GM18520 (cell line): Measurements from ENCODE around the gene PHC1.

ENCODE experiments used
- ATAC-seq: cut with Tn5 transposase; IDR thresholded peaks from one replicate; pipeline ENCODE4 v1.9.1; 2021; ENCODE audit not compliant: unreplicated experiment

PHC1 gene

GRCh38 chr12:8949342-8950220 is 35.3 kb downstream of the PHC1 start, which contains the start of gene M6PR:
M6PR (minus strand) TSS chr12:8949645; CDS start chr12:8946404, 3,241 bp downstream.
- peak; percentile 66 for ATAC-seq

GRCh38 chr12:8950221-8950527 is 35.9 kb downstream of the PHC1 start:
- no peak for ATAC-seq

GRCh38 chr12:8950702-8951478 is 36.6 kb downstream of the PHC1 start:
- no peak for ATAC-seq

DNA sequence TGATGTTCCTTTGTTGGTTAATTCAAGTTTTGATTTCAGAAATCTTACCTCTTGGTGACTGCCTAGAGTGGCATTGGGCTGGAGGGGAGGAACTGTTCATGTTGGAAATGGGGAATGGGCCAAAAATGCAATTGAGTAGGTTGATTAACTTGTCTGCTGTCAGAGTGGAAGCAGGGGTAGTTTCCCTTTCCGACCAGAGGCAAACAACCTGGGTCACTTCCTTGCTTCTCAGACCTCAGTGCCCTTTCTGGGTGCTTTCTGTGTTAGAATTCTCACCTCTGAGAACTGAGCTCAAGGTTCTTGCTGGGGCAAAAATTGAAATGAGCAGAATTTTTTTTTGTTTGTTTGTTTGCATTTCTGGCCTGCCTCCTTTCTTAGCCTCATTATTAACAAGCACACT is 37.4 kb downstream of the PHC1 start:
- ATAC-seq: no peak

DNA sequence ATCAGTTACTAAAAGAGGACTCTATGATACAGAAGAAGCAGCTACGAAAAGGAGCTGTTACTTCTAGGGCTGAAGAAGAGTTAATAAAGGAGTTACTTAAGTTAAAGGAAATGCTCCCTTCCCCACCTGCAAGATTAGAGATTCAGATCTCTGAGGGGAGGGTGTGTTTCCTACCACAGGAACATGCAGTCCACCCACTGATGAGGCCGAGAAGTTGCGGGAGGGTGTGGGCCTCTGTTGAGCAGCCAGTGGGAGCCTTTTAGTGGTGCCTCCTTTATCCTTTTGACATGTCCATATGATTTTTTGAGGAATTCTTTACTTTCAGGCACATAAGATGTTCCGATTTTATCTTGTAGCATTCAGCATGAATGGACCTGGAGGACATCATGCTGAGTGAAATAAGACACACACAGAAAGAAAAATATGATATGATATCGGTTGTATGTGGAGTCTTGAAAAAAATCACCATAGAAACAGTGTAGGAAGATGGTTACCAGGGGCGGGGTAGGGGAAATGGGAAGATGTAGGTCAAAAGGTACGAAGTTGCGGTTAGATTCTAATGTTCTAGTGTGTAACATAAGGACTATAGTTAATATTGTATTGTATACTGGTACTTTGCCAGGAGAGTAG is 39.6 kb downstream of the PHC1 start:
- ATAC-seq: no peak

DNA sequence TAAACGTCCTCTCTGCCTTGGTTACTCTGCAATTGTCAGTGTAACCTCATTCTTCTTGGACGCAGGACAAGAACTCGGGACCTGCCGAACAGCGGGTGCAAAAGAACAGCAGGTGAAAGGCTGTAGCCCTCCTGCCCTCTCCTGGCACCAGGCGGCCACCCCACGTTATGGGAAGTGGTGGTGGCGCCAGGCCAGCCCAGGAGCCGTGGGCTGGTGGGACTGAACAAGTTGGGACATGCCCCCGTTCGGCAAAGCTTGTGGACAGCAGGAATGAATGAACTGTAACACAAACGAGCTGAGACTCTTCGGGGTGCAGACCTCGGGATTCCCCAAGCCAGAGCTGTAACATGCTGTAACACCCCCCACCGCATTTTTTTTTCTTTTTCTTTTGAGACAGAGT is 41.8 kb downstream of the PHC1 start:
- ATAC-seq: no peak

DNA sequence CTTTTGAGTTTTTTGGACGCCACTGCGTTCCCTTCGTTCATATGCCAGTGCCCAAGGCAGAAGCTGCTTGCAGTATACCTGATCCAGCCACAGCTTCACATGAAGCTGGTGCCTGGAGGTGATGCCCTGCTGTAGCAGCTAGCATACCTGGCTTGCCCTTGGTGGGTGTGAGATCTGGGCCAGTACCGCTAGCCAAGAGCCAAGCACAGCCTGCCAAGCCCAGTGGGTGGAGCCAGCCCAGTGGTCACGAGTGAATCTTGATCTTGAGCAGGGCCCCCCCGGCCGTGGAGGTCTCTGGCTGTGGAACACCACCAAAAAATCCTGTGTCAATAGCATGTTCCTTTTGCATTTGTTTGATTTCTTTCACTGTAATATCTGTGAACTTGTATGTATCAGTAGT is 42.5 kb downstream of the PHC1 start:
- no peak for ATAC-seq

DNA sequence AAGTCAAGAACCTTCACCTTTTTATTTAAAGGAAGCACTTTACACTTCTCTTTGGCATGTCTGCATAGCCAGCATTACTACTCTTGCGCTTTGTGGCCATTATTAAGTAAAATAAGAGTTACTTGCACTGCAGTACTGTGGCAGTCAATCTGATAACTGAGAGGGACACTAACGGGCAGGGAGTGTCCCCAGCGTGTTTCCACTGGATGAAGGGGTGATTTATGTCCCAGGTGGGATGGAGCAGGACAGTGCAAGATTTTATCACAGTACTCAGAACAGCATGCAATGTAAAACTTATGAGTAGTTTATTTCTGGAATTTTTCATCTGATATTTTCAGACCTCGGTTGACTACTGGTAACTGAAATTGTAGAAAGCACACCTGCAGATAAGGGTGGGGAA is 43.3 kb downstream of the PHC1 start:
- no peak for ATAC-seq

DNA sequence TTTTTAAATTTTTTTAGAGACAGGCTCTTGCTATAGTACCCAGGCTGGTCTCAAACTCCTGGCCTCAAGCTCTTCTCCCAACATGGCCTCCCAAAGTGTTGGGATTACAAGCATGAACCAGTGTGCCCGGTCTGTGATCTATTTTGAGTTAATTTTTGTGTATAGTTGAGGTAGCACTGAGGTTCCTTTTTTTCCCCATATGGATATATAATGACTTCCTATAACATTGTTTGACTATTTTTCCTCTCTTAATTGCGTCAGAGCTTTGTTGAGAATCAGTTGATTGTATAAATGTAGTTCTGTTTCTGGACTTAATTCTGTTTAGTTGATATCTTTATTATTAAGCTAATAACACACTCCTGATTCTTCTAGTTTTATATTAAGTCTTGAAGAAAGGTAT is 43.8 kb downstream of the PHC1 start:
- no peak for ATAC-seq

- ATAC-seq: no peak
Observed at GRCh38 chr12:8960176-8960575, 45.9 kb downstream of the PHC1 start.

DNA sequence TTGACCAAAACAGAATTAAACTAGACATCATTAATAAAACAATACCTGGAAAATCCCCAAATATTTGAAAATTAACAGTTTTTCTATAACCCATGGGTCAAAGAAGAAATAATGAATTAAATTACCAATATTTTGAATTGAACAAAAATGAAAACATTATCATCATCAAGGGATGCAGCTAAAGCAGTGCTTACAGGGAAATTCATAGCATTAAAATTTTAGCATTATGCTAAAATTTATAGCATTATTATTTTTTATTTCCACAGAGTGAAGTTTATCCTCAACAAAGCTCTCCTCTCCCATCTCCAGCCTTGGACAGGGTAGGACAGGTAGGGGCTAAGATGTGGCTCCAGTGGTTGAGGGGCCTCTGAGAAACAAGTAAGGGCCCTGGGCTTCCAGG is 54.5 kb downstream of the PHC1 start:
- ATAC-seq: no peak

DNA sequence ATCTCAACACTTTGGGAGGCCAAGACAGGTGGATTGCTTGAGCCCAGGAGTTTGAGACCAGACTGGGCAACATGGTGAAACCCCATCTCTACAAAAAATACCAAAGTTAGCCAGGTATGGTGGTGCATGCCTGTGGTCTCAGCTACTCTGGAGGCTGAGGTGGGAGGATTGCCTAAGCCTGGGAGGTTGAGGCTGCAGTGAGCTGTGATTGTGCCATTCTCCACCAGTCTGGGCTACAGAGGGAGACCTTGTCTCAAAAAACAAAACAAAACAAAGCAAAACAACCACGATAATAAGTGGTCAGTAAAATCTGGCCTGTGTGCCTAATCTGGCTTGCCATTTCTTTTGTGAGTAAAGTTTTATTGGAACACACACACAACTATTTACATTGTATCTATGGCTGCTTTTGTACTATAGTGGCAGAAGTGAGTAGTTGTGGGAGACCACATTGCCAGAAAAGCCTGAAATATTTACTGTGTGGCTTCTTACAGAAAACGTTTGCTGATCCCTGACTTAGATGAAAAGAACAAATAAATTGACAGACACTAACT is 55.6 kb downstream of the PHC1 start:
- ATAC-seq: no peak

DNA sequence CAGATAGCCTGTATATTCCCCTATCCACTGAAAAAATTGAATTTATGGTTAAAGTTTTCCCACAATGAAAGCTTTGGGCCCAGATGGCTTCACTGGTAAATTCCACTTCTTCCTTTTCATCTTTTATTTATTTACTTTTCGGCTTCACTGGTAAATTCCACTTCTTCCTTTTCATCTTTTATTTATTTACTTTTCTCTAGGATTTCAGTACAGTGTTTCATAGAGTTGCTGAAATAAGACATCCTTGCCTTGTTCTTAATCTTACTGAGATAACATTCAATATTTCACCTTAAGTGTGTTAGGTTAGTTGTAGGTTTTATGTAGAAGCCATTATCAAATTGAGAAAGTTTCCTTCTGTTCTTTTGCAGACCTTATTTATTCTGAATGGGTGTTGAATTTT is 56.1 kb downstream of the PHC1 start:
- no peak for ATAC-seq

DNA sequence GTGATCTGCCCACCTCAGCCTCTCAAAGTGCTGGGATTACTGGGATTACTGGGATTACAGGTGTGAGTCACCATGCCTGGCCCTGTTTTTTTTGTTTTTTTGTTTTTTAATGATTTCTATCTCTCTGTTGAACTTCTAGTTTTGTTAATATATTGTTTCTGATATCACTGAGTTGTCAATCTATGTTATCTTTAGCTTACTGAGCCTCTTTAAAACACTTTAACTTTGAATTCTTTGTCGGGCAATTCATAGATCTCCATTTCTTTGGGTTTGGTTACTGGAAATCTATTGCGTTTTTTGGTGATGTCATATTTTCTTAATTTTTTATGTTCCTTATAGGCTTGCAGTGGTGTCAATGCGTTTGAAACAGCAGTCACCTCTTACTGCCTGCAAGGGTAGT is 65.8 kb downstream of the PHC1 start:
- no peak for ATAC-seq

DNA sequence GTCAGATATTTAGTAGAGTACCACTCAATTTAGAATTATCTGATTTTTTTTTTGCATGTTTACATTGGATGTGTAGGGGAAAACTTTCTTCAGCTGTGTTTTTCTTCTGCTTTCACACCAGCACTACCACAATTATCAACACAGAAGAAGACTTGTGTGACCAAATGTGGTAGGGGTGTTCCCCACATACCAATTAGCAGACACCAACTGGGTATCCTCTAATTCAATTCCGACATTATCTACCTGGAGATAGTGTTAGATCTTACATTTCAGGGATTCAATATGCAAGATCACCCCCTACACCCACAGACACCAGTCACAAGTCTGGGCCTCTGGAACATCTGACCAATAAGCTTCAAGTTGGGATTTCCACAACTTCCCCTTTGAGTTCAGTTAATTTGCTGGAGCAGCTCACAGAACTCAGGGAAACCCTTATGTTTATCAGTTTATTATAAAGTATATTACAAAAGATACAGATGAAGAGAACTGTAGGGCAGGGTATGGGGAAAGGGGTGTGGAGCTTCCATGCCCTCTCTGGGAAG is 71.0 kb downstream of the PHC1 start:
- no peak for ATAC-seq

DNA sequence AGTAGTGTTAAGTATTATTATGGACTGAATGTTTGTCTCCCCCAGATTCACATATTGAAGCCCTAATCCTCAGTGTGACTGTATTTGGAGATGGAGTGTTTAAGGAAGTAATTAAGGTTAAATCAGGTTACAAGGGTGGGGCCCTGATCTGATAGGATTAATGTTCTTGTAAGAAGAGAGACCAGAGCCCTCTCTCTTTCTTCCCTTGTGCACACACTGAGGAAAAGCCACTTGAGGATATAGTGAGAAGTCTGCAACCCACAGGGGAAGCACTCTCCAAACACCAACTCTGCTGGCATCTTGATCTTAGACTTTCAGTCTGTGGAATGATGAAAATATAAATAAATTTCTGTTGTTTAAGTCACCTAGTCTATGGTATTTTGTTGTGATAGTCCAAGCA is 72.9 kb downstream of the PHC1 start:
- ATAC-seq: no peak

DNA sequence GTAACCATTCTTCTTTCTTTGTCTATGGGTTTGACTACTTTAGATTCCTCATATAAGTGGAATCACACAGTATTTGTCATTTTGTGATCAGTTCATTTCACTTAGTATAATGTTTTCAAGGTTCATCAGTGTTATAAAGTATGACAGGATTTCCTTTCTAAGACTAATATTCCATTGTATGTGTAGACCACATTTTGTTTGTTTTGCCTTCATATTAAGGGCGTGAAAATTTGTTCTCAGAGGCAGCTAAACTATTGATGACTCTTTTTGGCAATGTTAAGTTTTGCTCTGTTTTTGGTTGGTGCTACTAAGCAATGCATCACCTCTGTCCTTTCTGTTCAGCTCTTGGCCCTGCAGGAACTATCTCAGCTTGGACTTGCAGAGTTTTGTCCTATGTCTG is 73.4 kb downstream of the PHC1 start:
- ATAC-seq: no peak

DNA sequence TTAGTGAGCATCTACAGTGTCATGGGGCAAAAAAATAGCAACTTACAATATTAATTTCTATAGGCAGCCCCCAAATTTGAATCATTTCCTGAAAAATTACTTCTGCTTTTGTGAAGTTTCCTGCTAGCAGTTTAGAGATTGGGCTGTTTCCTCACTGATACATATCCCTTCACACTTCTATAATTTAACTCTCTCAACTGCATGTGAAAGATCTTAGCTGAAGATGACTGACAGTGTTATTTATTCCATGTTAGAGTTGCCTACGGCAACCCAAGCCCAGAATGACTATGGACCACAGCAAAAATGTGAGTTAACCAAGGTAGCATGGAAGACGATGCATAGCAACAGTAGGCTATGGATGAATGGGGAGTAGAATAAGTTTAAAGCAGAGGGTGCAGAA is 75.1 kb downstream of the PHC1 start, which contains the start of gene KLRG1:
Gene KLRG1, plus strand, starts transcription at position 134 of the 400 bp plus-strand sequence. Its CDS starts 90 bp downstream, at position 224.
- ATAC-seq: no peak
